Endothelial cell of umbilical vein (primary cell): ENCODE results near the gene TBC1D13. TPM values are rescaled to one million over a fixed set of nuclear protein-coding genes. Genes with fewer than 3 reads are reported as not detected.

Experiments
- BruUV-seq: library from RNA; stranded (reverse); fragments of 400-500 nt; replicated peaks from 2 replicates; lab custom pipeline; 2021; lab: Mats Ljungman, UMichigan
- CTCF ChIA-PET: fragments of 300-600, 350-600 bp; sonication (Branson Sonifier 250); formaldehyde crosslinking; loops from one replicate; lab custom pipeline; 2021; ENCODE audit warnings: antibody characterized with exemption, inconsistent platforms; lab: Charles Lee
- POLR2A ChIA-PET: fragments of 300-600, 350-600 bp; sonication (Branson Sonifier 250); formaldehyde crosslinking; loops from one replicate; lab custom pipeline; 2021; ENCODE audit warnings: antibody characterized with exemption, inconsistent platforms; lab: Charles Lee
- DNase-seq: peaks from one replicate; pipeline ENCODE4 v3.0.0-alpha.2; 2011; ENCODE audit warnings: low read depth, low spot score
- FAIRE-seq: peaks from 2 replicates; lab custom pipeline; 2011; peaks lifted over from hg19 to GRCh38; lab: Jason Lieb, UNC
- H2AFZ ChIP-seq: 2 replicates; pipeline ENCODE4 v1.6.0; 2012; ENCODE audit warnings: low read depth, low read length, control low read depth, inconsistent platforms
- H3K27ac ChIP-seq: 2 replicates; pipeline ENCODE4 v1.5.1; 2011; ENCODE audit warnings: low read depth, mild to moderate bottlenecking, control low read depth, low read length, moderate library complexity; ENCODE audit not compliant: insufficient read depth
- H3K27me3 ChIP-seq, 2 experiments: 2 replicates each; pipeline versions ENCODE4 v1.6.0 to v1.6.1; 2011; ENCODE audit warnings: low read length in 2 of 2, mixed read lengths in 1 of 2; ENCODE audit not compliant: control insufficient read depth in 2 of 2, insufficient read depth in 2 of 2
- H3K36me3 ChIP-seq, 2 experiments: 2 replicates in 1 of 2; 3 replicates in 1 of 2; pipeline ENCODE4 v1.5.1; 2011; ENCODE audit warnings: low read length in 2 of 2, mild to moderate bottlenecking in 1 of 2, moderate library complexity in 1 of 2; ENCODE audit not compliant: control insufficient read depth in 2 of 2, insufficient read depth in 2 of 2; ENCODE audit errors: extremely low read depth in 1 of 2
- H3K4me1 ChIP-seq: 3 replicates; pipeline ENCODE4 v1.5.1; 2011; ENCODE audit warnings: mild to moderate bottlenecking, low read length; ENCODE audit not compliant: control insufficient read depth, insufficient read depth; ENCODE audit errors: extremely low read depth
- H3K4me2 ChIP-seq: 2 replicates; pipeline ENCODE4 v1.6.1; 2011; ENCODE audit warnings: low read length, control low read depth, mixed read lengths; ENCODE audit not compliant: insufficient read depth
- H3K4me3 ChIP-seq, 3 experiments: fragments of 200-600 bp in 1 of 3; sonication (generic), shearing (Covaris generic) in 1 of 3; replicated peaks in 1 of 3; 2 replicates each; pipeline ENCODE4 v1.5.1; 2011 to 2016; ENCODE audit warnings: control low read depth in 3 of 3, low read length in 3 of 3, mild to moderate bottlenecking in 2 of 3, inconsistent platforms in 1 of 3, low read depth in 1 of 3, moderate library complexity in 1 of 3; ENCODE audit not compliant: insufficient read depth in 1 of 3
- H3K79me2 ChIP-seq: 2 replicates; pipeline ENCODE4 v1.6.0; 2012; ENCODE audit warnings: low read length, inconsistent platforms; ENCODE audit not compliant: control insufficient read depth, insufficient read depth
- H3K9ac ChIP-seq: replicated peaks from 2 replicates; pipeline ENCODE3; 2011; ENCODE audit warnings: low read length, control low read depth; ENCODE audit not compliant: insufficient read depth; ENCODE audit errors: extremely low read depth
- H3K9me1 ChIP-seq: replicated peaks from 3 replicates; pipeline ENCODE4 v1.6.0; 2011; ENCODE audit warnings: mild to moderate bottlenecking, low read length; ENCODE audit not compliant: control insufficient read depth, insufficient read depth; ENCODE audit errors: extremely low read depth
- H3K9me3 ChIP-seq: replicated peaks from 2 replicates; pipeline ENCODE4 v1.5.1; 2012; ENCODE audit warnings: low read length, inconsistent platforms; ENCODE audit not compliant: control insufficient read depth, insufficient read depth
- H4K20me1 ChIP-seq: replicated peaks from 2 replicates; pipeline ENCODE3; 2011; ENCODE audit warnings: mild to moderate bottlenecking, low read length; ENCODE audit not compliant: control insufficient read depth, insufficient read depth; ENCODE audit errors: extremely low read depth
- CTCF ChIP-seq, 2 donors: IDR thresholded peaks; 1 replicate in 1 of 2; 2 replicates in 1 of 2; pipeline ENCODE4 v1.5.1; 2011; ENCODE audit warnings: low read length in 2 of 2, mild to moderate bottlenecking in 2 of 2, moderate library complexity in 2 of 2, control low read depth in 1 of 2, inconsistent platforms in 1 of 2, low read depth in 1 of 2; ENCODE audit not compliant: insufficient read depth in 1 of 2; ENCODE audit errors: extremely low read depth in 1 of 2
- EZH2 ChIP-seq: IDR thresholded peaks from 2 replicates; pipeline ENCODE4 v1.6.1; 2012; ENCODE audit warnings: borderline replicate concordance, low read depth, mild to moderate bottlenecking, moderate library complexity, low read length, inconsistent platforms; ENCODE audit not compliant: severe bottlenecking
- GATA2 ChIP-seq: IDR thresholded peaks from 2 replicates; pipeline ENCODE4 v1.7.0; 2011; ENCODE audit warnings: low read depth, mild to moderate bottlenecking, moderate library complexity, mixed read lengths, low read length; ENCODE audit not compliant: insufficient read length, insufficient read depth
- MAX ChIP-seq: IDR thresholded peaks from 2 replicates; pipeline ENCODE4 v1.6.1; 2011; ENCODE audit not compliant: insufficient read depth, insufficient read length
- MYC ChIP-seq: IDR thresholded peaks from one replicate; pipeline ENCODE4 v1.6.1; 2011; ENCODE audit warnings: mild to moderate bottlenecking, low read depth, low read length
- POLR2A ChIP-seq: IDR thresholded peaks from 2 replicates; pipeline ENCODE4 v1.6.1; 2012; ENCODE audit warnings: low read depth, mild to moderate bottlenecking, control low read depth, low read length
- POLR2AphosphoS5 ChIP-seq: IDR thresholded peaks from 2 replicates; pipeline ENCODE4 v1.6.1; 2012; ENCODE audit warnings: low read depth, mild to moderate bottlenecking, control low read depth, low read length, moderate library complexity; ENCODE audit not compliant: insufficient read depth
- dilution Hi-C: fragments of 300-500 bp; cut with MboI; formaldehyde crosslinking; loops from one replicate; pipeline ENCODE4 v1.15.0; 2019; ENCODE audit warnings: low sequenced_read_pairs; ENCODE audit not compliant: extremely low pct_ligation_motif_present
- intact Hi-C: fragments of 100-400 bp; cut with micrococcal nuclease; formaldehyde crosslinking; loops from one replicate; pipeline ENCODE4 v1.10.0; 2022
- polyA plus RNA-seq, 4 experiments: library from polyadenylated mRNA; depleted of rRNA in 3 of 4; stranded (reverse) in 3 of 4; unstranded in 1 of 4; fragments of >200 nt; gene quantifications; 2 replicates each; pipeline versions ENCODE4 v1.2.1 to v1.2.3, GENCODE V29; 2011 to 2012; ENCODE audit warnings: missing spikeins in 1 of 4
- total RNA-seq: library from RNA; stranded (reverse); gene quantifications from 2 replicates; pipeline ENCODE4 v1.2.3, GENCODE V29; 2021

The TBC1D13 gene
- total and polyA plus RNA-seq, 2 donors (not counting 3 experiments of a cell fraction or from before 2014, with no cell fraction given): 35.1 to 41.9 TPM

- DNase-seq (no peak), FAIRE-seq (no peak)
- Histone ChIP-seq H3K9me3 (no peaks in the 10 kb centered on the region), H3K4me2 (peak overlapping the region; percentile 64), H3K9me1 (no peaks in the 10 kb centered on the region), H4K20me1 (no peaks in the 10 kb centered on the region), H3K9ac (peak overlapping the region; percentile 62), H3K27me3 (no peaks in the 10 kb centered on the region), H3K79me2 (peaks cover 10% of the 10 kb centered on the region), H3K4me3 (peak overlapping the region; percentile 39 to 94 (median 64)), H2AFZ (peak overlapping the region; percentile 47), H3K4me1 (peaks cover 5% of the 10 kb centered on the region), H3K36me3 (peaks cover 5 to 30% of the 10 kb centered on the region in 2 experiments), H3K27ac (no peak overlapping the region)
- CTCF ChIA-PET: interaction anchor here (1.3 kb wide), 2 partner anchors 9 to 96 kb away, joined by 5 to 40 read pairs; partner anchors contain the start of gene ENDOG
- intact Hi-C loops (loop anchor here (1.0 kb wide), 1 partner anchor 11 kb away; the partner anchor contains the start of gene ENDOG), dilution Hi-C loops (no loop called here)
- POLR2A ChIA-PET: no interaction called here
- TF ChIP-seq POLR2AphosphoS5 (no peak), POLR2A (no peak), EZH2 (no peak), MYC (no peak), MAX (no peak), GATA2 (no peak), CTCF (IDR thresholded peaks at IDR 0.05; ENCODE audit: extremely low read depth in 1 of 2, insufficient read depth in 1 of 2, low read depth in 1 of 2, low read length in 2 of 2) (no peak)
- TSS peak; percentile 39 for BruUV-seq
Measured at GRCh38 chr9:128828719-128829452, 41.8 kb downstream of the TBC1D13 start.
